GM18858 (cell line): ENCODE measurements around the gene TMC1.
"Not testable (repeated sequence)": the region's sequence is repeated elsewhere in the genome, so short reads cannot be mapped to it uniquely, and the experiment has no call there.

Experiments
- ATAC-seq: cut with Tn5 transposase; IDR thresholded peaks from one replicate; pipeline ENCODE4 v1.9.1; 2021; ENCODE audit not compliant: unreplicated experiment

TMC1 gene

GRCh38 chr9:72521416-72521815, at the start of gene TMC1:
TMC1 (plus strand) TSS chr9:72521608; CDS start chr9:72648649, 127,041 bp downstream.
- not testable (repeated sequence) for ATAC-seq

- ATAC-seq: peak; percentile 91
Observed at GRCh38 chr9:72473474-72474261, 47.7 kb upstream of the TMC1 start.

GRCh38 chr9:72474676-72475075, 46.7 kb upstream of the TMC1 start:
- ATAC-seq: no peak

- no peak for ATAC-seq
Observed at GRCh38 chr9:72476100-72476499, 45.3 kb upstream of the TMC1 start.

GRCh38 chr9:72476617-72477437, 44.6 kb upstream of the TMC1 start:
- no peak for ATAC-seq

- ATAC-seq: no peak
Observed at GRCh38 chr9:72477930-72478518, 43.4 kb upstream of the TMC1 start.

- no peak for ATAC-seq
Observed at GRCh38 chr9:72478966-72479365, 42.4 kb upstream of the TMC1 start.

- not testable (repeated sequence) for ATAC-seq
Observed at GRCh38 chr9:72480261-72480660, 41.1 kb upstream of the TMC1 start.

- ATAC-seq: no peak
Observed at GRCh38 chr9:72480921-72481320, 40.5 kb upstream of the TMC1 start.

GRCh38 chr9:72485821-72486593, 35.4 kb upstream of the TMC1 start:
- ATAC-seq: no peak

GRCh38 chr9:72486594-72486955, 34.8 kb upstream of the TMC1 start:
- no peak for ATAC-seq

- not testable (repeated sequence) for ATAC-seq
Observed at GRCh38 chr9:72487665-72488064, 33.7 kb upstream of the TMC1 start.

GRCh38 chr9:72489986-72490385, 31.4 kb upstream of the TMC1 start:
- no peak for ATAC-seq

GRCh38 chr9:72491242-72491641, 30.2 kb upstream of the TMC1 start:
- no peak for ATAC-seq

- ATAC-seq: no peak
Observed at GRCh38 chr9:72494051-72494450, 27.4 kb upstream of the TMC1 start.

GRCh38 chr9:72497447-72498046, 23.9 kb upstream of the TMC1 start:
- ATAC-seq: no peak

- ATAC-seq: no peak
Observed at GRCh38 chr9:72506615-72507014, 14.8 kb upstream of the TMC1 start.

GRCh38 chr9:72509053-72509452, 12.4 kb upstream of the TMC1 start:
- ATAC-seq: no peak

- peak; percentile 88 for ATAC-seq
Observed at GRCh38 chr9:72509635-72510034, 11.8 kb upstream of the TMC1 start.

GRCh38 chr9:72521011-72521410, 397 bp upstream of the TMC1 start:
- ATAC-seq: not testable (repeated sequence)
